GM23248 (cell line): ENCODE data around the gene HMMR.

Experiments
- EZH2 ChIP-seq: fragments of 200-600 bp; sonication (generic); IDR thresholded peaks from 2 replicates; pipeline ENCODE4 v1.6.1; 2018; ENCODE audit warnings: antibody characterized with exemption, mild to moderate bottlenecking; ENCODE audit not compliant: insufficient read depth, poor library complexity, severe bottlenecking
- EZH2phosphoT487 ChIP-seq: fragments of 200-600 bp; sonication (generic); IDR thresholded peaks from 2 replicates; pipeline ENCODE4 v1.6.1; 2018; ENCODE audit warnings: antibody characterized with exemption, moderate library complexity, mild to moderate bottlenecking, low read depth; ENCODE audit not compliant: insufficient read depth

- TF ChIP-seq EZH2 (no peak), EZH2phosphoT487 (no peak)
Observed at GRCh38 chr5:163525096-163525495, 64.7 kb downstream of the HMMR start.
